OCI-LY7 (cell line): Measurements from ENCODE around the gene MYLIP.

ENCODE experiments used
- CTCF ChIP-seq: fragments of 200-600 bp; sonication (generic); conservative IDR thresholded peaks from 2 replicates; pipeline ENCODE4 v1.5.1; 2014; ENCODE audit warnings: mild to moderate bottlenecking, antibody characterized with exemption, low read length, moderate library complexity, mixed read lengths
- EZH2phosphoT487 ChIP-seq: fragments of 200-600 bp; sonication (generic); IDR thresholded peaks from 2 replicates; pipeline ENCODE4 v1.6.1; 2018; ENCODE audit warnings: low read depth, borderline replicate concordance, mild to moderate bottlenecking, mixed run types, antibody characterized with exemption, low read length, moderate library complexity, mixed read lengths

GRCh38 chr6:16130437-16130891 lies 1.6 kb downstream of the MYLIP start:
- TF ChIP-seq CTCF (no peak), EZH2phosphoT487 (no peak)
